Right lobe of liver (tissue), 6 donors: ENCODE measurements around the gene LYRM9. TPM values are rescaled to one million over a fixed set of nuclear protein-coding genes. Genes with fewer than 3 reads are reported as not detected.

Source experiments
- ATAC-seq, 4 donors: fragments of 200-7000 bp; cut with Tn5 transposase; one replicate each; pipeline ENCODE4 v1.9.1; 2020; ENCODE audit warnings: mild to moderate bottlenecking in 4 of 4, moderate library complexity in 4 of 4
- DNase-seq, 3 donors: peaks; one replicate each; pipeline ENCODE4 v3.0.0-alpha.2; 2020
- H3K27ac ChIP-seq, 3 donors: fragments of 200-600 bp; one replicate each; pipeline ENCODE4 v1.8.0; 2022
- H3K27me3 ChIP-seq, 2 donors: fragments of 200-600 bp; one replicate each; pipeline ENCODE4 v1.8.0; 2022
- H3K36me3 ChIP-seq, 4 donors: fragments of 200-600 bp; sonication (generic) in 1 of 4; one replicate each; pipeline versions ENCODE4 v1.5.1 to v1.8.0; 2017 to 2022; ENCODE audit warnings: control low read depth in 1 of 4
- H3K4me1 ChIP-seq, 4 donors: fragments of 200-600 bp; sonication (generic) in 1 of 4; one replicate each; pipeline versions ENCODE4 v1.5.1 to v1.8.0; 2017 to 2022; ENCODE audit warnings: control low read depth in 1 of 4
- H3K4me3 ChIP-seq, 3 donors: fragments of 200-600 bp; one replicate each; pipeline ENCODE4 v1.8.0; 2022
- H3K9me3 ChIP-seq, 4 donors: fragments of 200-600 bp; sonication (generic) in 1 of 4; one replicate each; pipeline versions ENCODE4 v1.5.1 to v1.8.0; 2017 to 2022; ENCODE audit warnings: control low read depth in 1 of 4
- POLR2A ChIP-seq: fragments of 450-650 bp; IDR thresholded peaks from one replicate; pipeline ENCODE4 v1.6.1; 2017; ENCODE audit warnings: antibody characterized with exemption, mild to moderate bottlenecking
- WGBS: methylation state at CpG from one replicate; pipeline ENCODE4 v1.1.6; 2018; ENCODE audit warnings: low coverage, low lambda C conversion rate; ENCODE audit not compliant: insufficient coverage; ENCODE audit errors: missing lambda C conversion rate; 5-methylcytosine and 5-hydroxymethylcytosine counted together
- intact Hi-C, 2 donors: fragments of 100-400 bp; cut with DNase I; formaldehyde crosslinking; loops; one replicate each; pipeline versions ENCODE4 v1.11.2 to v1.14.1; 2022
- total RNA-seq, 6 experiments: library from RNA; depleted of rRNA in 2 of 6; stranded (reverse); fragments of >200 nt in 2 of 6; fragmentation: NEBNext Ultra II Directional in 3 of 6; extraction: Animal tissue kit (Norgen Biotek cat#: 25700) in 3 of 6; gene quantifications; one replicate each; pipeline versions ENCODE4 v1.1.0 to v1.2.4, GENCODE V29; 2016 to 2023
- TF ChIP-seq, protein P1 (sequence below), 4 donors: fragments of 200-600 bp in 3 of 4; fragments of 450-650 bp in 1 of 4; IDR thresholded peaks; one replicate each; pipeline versions ENCODE4 v1.5.1 to v1.8.0; 2016 to 2022; ENCODE audit warnings: antibody characterized with exemption in 4 of 4, mild to moderate bottlenecking in 2 of 4
- donor health status: DM: no; HTN: yes; CAD: no.
- donor health status: DM: no; HTN: no; CAD: no.
- donor health status: DM: no; HTN: no; CAD: no.
- donor health status: DM: no; HTN: yes; CAD: no.
- donor health status: DM: no; HTN: yes; CAD: no.

The LYRM9 gene
- total RNA-seq, 6 experiments from 2014 or later: 4.1 to 7.2 (median 5.5) TPM

DNA sequence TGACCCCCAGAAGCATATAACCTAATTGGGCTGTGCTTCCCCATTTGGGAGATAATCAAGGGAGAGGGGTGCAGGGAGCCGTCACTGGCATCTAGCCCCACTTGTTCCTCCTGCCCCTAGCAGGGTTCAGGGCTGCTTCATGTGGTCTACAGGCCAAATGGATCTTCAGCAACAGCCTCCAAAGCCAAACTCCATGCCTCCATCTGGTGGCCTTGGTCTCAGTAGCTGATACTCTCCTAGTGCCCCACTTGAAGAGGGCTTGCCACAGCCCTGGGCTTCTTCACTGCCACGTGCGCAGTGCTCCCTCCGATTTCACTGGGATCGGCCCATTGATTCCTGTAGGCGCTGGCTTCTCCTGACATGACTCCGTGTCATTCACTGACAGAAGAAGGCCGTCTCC, 24.6 kb downstream of the LYRM9 start:
- Histone ChIP-seq H3K4me1 (no peaks in the 10 kb centered on the region), H3K27me3 (no peaks in the 10 kb centered on the region), H3K36me3 (no peaks in the 10 kb centered on the region), H3K9me3 (no peaks in the 10 kb centered on the region), H3K27ac (no peak overlapping the region), H3K4me3 (no peak overlapping the region)
- 85% methylated on average over 4 of the region's 8 CpGs for WGBS
- peak; percentile 48 to 85 (median 58) for ATAC-seq
- no peak for DNase-seq
- intact Hi-C loops: loop anchor here in 1 of 2 donors (5.0 kb wide), 1 partner anchor 61 kb away; no protein-coding TSS in a partner anchor
- no peak for TF ChIP-seq POLR2A
- TF ChIP-seq, protein P1, sequence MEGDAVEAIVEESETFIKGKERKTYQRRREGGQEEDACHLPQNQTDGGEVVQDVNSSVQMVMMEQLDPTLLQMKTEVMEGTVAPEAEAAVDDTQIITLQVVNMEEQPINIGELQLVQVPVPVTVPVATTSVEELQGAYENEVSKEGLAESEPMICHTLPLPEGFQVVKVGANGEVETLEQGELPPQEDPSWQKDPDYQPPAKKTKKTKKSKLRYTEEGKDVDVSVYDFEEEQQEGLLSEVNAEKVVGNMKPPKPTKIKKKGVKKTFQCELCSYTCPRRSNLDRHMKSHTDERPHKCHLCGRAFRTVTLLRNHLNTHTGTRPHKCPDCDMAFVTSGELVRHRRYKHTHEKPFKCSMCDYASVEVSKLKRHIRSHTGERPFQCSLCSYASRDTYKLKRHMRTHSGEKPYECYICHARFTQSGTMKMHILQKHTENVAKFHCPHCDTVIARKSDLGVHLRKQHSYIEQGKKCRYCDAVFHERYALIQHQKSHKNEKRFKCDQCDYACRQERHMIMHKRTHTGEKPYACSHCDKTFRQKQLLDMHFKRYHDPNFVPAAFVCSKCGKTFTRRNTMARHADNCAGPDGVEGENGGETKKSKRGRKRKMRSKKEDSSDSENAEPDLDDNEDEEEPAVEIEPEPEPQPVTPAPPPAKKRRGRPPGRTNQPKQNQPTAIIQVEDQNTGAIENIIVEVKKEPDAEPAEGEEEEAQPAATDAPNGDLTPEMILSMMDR (IDR thresholded peaks at IDR 0.05): peak; percentile 11 to 40 (median 20)

DNA sequence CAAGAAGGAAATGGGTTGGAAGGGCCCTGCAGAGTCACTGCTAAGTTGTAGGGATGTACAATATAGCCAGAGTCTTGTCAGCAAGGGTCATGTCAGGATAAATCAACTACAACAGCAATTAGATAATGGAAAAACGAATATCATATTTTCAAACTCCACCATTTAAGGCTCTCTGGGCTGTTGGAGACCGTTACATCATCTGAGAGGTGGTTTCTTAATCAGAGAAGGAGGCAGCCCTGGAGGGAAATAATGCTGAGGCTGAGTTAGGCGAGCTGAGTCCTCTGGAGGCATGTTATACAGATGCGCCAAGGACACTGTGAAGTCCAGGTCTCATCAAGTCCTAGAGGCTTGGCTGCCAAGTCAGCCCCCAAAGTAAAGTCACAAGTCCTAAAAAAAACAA, 30.3 kb downstream of the LYRM9 start:
- ATAC-seq (no peak), DNase-seq (no peak)
- Histone ChIP-seq H3K4me1 (no peaks in the 10 kb centered on the region), H3K36me3 (no peaks in the 10 kb centered on the region), H3K9me3 (no peaks in the 10 kb centered on the region), H3K27ac (no peak overlapping the region), H3K4me3 (no peak overlapping the region), H3K27me3 (no peaks in the 10 kb centered on the region)
- intact Hi-C loops: no loop called here
- no peak for TF ChIP-seq POLR2A
- TF ChIP-seq, protein P1 (IDR thresholded peaks at IDR 0.05): no peak
- 74% methylated on average over 4 of the region's 4 CpGs for WGBS

GRCh38 chr17:27862004-27862403, 31.2 kb downstream of the LYRM9 start:
- H3K9me3 ChIP-seq: no peaks in the 10 kb centered on the region
- H3K4me3 ChIP-seq: no peak overlapping the region
- H3K36me3 ChIP-seq: no peaks in the 10 kb centered on the region
- WGBS: 37% methylated on average over 4 of the region's 4 CpGs
- intact Hi-C loops: no loop called here
- DNase-seq (peak in 2 of 3 donors; percentile 42 to 53), ATAC-seq (peak; percentile 81 to 96 (median 86))
- TF ChIP-seq, protein P1 (IDR thresholded peaks at IDR 0.05): peak in 1 of 4 donors; percentile 2
- TF ChIP-seq POLR2A: no peak
- H3K27me3 ChIP-seq: no peaks in the 10 kb centered on the region
- no peak overlapping the region for H3K27ac ChIP-seq
- no peaks in the 10 kb centered on the region for H3K4me1 ChIP-seq

DNA sequence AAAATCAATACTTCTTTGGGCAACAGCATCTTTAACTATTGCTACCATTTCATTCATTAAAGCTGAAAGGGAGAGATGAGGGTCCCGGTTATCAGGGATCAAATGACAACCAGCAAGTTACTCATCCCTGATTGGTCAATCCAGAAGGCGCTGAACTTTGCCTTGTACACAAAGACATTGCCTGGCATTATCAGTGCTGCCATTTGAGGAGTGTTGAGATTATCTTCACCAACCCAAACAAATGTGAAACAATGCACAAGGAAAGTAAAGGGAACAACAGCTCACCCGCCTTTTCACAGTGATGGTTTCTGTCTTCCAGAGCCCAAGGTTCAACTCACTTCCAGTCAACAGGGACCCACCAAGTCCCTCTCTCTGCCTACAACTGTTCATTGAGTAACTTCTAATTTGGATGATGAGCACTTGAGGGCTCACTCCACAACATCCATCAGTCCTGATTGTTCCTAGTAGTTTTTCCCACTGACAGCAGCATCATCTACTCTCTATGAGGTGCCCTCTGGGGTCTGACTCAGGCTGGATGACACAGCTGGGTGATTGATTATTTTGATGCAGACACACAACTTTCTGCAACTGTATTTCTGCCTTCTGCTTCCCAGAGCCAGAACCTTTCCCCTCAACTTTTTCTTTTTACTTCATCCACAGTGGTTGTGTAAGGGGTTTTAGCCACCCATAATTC, 32.0 kb downstream of the LYRM9 start:
- WGBS: 22% methylated on average over 3 of the region's 3 CpGs
- DNase-seq: no peak
- no peak overlapping the region for H3K4me3 ChIP-seq
- peak in 1 of 4 donors; percentile 40 for ATAC-seq
- no peak for TF ChIP-seq POLR2A
- TF ChIP-seq, protein P1 (IDR thresholded peaks at IDR 0.05): no peak
- no peak overlapping the region for H3K27ac ChIP-seq
- H3K4me1 ChIP-seq: no peaks in the 10 kb centered on the region
- H3K27me3 ChIP-seq: no peaks in the 10 kb centered on the region
- no peaks in the 10 kb centered on the region for H3K9me3 ChIP-seq
- intact Hi-C loops: no loop called here
- no peaks in the 10 kb centered on the region for H3K36me3 ChIP-seq
